ENCODE results near the gene DIS3L.
"Not testable (repeated sequence)": the region's sequence is repeated elsewhere in the genome, so short reads cannot be mapped to it uniquely, and the experiment has no call there.

Gene DIS3L

DNA sequence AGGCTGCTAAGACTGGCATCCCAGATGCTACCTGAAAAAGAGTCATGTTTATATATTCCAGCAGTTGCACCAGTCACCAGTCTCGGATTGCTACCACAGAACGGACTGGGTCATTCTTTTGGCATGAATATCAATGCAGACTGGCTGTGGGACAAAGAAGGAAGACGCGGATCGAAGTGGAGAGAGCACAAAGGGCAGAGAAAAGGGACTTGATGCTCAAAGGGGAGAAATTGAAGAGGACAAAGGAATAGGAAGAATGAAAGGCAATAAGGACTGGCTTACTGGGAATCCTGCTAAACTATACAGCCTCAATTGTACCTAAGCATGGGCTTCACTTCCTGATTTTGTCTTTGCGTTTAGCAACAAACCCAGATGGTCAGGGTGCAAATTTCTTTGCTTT is 15.3 kb upstream of the DIS3L start:
- DNase-seq, result no peak

DNA sequence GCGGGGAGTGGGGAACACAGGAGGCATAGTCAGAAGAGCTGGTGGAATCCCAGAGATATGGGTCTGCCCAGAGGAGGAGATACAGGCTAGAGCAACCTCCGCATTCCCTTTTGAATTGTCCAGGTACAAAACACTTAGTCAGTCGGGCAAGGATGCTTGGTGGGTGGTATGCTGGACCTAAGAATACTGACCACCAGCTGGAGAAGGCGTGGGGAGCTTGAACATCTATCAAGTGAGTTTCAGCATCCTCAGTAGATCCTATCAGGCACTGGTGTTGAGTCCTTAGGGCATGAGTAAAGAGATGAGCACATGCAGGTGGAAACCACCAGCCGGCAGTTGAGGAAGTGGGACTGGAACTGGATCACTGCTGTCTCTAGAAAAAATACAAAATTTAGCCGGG is 14.7 kb upstream of the DIS3L start:
- no peak for DNase-seq

DNA sequence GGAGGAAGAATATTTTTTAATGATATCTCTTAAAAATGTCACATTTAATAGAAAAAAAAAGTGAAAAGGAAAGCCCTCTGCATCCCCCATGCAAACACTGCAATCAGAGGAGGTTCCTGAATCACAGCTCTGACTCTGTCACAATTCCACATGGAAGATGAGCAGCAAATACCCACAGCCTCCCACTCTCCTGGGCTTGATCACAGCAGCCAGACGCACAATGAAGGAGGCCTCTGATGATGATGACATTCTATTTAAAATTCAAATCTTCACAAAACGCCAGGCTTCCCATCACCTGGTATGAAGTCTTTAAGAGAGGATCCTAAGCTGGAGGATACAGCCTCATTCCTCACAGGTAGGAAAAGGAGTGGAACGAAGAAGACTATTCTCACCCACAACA is 9.1 kb upstream of the DIS3L start:
- DNase-seq, result no peak

DNA sequence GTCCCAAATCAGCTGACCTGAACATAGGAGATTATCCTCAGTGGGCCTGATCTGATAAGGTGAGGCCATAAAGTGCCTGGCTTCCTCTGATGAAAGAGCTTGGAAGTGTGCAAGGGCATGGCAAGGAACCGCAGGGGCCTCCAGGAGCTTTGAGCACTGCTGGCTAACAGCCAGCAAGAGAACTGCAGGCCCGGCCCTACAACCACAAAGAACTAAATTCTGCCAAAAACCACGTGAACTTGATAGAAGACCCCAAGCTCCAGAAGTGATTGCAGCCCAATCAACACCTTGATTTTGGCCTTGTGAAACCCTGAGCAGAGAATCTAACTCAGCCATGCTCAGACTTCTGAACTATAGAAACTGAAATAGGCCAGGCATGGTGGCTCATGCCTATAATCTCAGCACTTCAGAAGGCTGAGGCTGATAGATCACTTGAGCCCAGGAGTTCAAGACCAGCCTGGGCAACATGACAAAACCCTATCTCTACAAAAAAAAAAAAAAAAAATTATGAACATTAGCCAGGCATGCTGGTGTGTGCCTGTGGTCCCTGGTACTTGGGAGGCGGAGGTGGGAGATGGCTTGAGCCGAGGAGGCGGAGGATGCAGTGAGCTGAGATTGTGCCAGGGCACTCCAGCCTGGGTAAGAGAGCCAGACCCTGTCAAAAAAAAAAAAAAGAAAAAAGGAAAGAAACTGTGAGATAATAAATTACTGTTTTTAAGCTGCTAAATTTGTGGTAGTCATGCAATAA is 7.7 kb upstream of the DIS3L start:
- no peak for DNase-seq

DNA sequence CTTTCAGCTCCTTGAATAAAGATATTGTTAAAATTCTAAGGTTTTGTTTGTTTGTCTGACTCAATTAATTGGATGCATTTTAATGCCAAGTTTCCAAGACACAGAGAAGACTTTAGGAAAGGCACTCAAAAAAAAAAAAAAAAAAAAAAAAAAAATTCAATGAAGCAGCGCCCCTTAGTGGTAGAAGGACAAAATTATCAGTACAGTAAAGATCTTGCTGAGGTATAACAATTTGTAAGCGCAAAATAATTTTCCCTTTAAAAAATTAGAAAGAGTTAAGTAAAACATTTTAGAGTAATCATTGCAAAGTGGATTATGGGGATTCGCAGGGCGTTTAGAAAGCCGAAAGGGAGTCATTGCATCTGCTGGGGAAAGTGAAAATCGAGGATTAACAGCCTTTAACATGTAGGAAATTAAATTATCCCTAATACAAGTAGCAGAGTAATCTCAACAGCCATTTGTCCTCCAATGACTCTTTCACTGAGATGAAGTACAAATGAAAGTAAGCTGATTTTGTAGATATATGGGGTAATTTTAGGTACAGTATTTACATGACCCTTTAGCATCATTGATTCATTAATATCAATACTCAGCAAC is 5.8 kb upstream of the DIS3L start:
- peak; percentile 37 for DNase-seq

DNA sequence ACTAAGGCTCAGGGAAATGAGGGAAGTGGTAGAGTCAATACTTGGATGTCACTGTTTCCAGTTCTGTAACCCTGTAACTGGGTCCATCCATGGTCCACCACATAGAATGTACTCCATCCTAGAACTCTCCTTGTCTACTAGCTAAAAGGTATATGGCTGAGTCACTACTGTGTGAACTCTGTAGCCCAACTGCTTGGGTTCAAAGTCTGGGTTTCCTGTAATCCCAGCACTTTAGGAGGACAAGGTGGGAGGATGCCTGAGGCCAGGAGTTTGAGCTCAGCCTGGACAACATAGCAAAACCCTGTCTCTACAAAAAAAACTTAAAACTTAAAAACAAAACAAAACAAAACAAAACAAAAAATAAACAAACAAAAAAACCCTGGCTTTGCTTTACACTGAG is 5.3 kb upstream of the DIS3L start:
- no peak for DNase-seq

DNA sequence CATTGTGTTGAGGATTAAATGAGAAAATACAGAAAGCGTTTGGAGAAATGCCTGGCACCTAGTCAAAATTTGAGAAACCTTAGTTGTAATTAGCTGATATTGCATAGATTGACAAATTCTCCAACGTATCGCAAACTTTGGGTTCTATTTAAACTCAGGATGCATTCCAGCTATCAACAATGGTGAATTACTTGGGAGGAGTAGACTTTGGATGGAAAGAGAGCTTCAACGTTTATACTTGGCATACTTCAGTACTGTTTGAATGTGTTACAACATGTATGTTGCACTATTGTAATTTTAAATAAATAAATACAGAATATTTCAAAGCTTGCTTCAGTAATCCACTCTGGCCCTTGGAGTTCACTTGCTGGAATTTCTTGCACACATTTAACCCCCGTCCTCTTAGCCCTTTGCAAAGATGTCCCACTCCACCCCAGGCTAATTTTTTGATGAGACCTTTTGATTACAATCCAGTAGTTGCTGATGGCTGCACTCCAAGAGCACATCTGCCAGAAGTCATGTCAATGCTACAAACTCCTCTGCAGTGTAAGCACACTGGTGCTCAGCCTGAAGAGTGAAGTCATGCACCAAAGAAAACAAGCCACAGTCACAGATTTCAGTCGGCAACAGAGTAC is 4.7 kb upstream of the DIS3L start:
- no peak for DNase-seq

DNA sequence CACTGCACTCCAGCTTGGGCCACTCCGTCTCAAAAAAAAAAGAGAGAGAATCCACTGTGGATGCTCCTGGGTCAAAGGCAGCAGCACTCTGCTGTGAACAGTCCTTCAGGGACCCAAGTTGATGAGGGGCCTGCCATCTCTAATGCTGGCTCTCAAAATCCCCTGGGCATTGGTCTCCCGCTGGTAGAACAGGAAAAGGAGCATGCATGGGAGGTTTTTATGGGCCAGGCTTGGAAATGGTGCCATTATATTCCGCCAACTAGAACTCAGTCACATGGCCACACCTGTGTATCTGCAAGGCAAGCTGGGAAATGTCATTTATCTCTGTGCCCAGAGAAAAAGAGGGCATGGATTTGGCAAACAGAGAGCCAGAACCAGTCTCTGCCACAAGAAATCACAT is 3.4 kb upstream of the DIS3L start:
- no peak for DNase-seq

DNA sequence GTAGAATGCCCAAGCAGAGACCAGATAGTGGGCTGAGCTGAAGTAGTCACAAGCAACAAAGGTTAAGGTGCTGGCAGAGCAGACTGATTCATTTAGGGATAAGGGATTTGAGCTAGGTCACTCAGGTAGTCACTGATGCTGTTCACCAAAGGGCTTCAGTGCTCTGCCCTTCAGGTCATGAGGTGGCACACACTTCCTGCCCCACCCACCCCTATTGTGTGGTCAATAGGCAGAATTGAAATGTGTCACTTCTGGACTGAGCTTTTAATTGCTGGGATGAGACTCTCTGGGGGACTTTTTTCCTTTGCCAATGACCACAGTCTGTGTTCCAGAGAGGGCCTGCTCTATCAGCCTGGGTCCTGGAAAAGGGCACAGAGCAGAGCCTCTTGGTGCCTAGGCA is 2.9 kb upstream of the DIS3L start:
- no peak for DNase-seq

DNA sequence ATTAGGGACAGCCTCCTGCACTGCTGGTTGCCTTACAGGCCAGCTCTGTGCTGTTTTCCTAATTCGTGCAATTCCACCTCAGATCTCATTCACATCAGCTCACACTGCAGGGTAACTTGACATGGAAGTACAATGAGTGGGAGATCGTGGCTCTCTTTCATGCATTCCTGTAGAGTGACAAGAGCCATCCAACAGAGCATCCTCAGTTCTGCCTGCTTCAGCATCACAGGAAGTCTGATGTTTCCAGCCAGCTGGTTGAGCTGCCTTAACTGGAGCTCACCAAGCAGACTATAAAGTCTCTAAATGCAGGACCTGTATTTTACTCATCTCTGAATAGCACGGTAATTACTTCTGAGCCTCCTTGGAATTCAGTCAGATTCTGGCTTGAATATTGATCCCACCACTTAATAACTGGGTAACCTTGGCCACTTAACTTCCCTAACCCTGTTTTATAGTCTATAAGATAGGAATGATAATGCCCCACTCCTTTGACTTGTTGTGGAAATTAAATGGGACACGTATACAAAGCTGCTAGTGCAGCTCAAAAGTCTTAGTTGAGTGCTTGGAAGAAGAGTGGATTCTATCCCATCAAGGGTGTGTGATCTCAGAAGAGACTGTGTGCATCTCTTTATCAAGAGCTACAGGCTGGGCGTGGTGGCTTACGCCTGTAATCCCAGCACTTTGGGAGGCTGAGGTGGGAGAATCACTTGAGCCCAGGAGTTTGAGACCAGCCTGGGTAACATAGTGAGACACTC is 1.4 kb upstream of the DIS3L start:
- DNase-seq, result peak; percentile 3

DNA sequence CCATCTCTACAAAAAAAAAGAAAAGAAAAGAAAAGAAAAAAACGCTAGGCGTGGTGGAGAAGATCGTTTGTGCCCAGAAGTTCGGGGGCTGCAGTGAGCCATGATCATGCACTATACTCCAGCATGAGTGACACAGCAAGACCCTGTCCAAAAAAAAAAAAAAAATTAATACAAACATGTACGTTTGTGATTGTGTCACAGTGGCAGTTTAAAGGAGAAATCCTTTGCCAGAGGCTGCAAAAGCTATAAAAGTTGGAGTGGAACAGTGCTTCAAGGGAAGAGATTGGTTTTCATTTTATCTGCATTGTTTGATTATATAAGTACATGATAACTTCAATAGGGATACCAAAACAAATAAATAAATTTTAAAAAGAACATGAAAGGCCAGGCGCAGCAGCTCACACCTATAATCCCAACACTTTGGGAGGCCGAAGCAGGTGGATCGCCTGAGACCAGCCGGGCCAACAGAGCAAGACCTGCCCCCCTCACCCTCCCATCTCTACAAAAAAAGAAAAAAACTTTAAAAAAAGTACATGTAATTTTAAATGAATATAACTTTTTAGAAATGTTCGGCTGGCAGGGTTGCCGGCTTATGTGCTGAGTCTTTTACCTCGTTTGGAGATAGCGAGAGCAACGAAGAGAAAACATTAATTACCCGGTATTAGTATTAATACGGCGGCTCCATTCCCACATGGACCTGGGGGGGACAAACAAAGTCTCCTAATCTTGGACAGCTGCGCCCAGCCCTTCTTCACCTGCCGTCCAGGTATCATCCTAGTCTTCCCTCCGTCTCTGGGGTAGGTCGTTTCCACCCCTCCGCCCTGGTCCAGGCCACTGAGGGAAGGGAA is 573 bp upstream of the DIS3L start:
- peak; percentile 2 for DNase-seq

DNA sequence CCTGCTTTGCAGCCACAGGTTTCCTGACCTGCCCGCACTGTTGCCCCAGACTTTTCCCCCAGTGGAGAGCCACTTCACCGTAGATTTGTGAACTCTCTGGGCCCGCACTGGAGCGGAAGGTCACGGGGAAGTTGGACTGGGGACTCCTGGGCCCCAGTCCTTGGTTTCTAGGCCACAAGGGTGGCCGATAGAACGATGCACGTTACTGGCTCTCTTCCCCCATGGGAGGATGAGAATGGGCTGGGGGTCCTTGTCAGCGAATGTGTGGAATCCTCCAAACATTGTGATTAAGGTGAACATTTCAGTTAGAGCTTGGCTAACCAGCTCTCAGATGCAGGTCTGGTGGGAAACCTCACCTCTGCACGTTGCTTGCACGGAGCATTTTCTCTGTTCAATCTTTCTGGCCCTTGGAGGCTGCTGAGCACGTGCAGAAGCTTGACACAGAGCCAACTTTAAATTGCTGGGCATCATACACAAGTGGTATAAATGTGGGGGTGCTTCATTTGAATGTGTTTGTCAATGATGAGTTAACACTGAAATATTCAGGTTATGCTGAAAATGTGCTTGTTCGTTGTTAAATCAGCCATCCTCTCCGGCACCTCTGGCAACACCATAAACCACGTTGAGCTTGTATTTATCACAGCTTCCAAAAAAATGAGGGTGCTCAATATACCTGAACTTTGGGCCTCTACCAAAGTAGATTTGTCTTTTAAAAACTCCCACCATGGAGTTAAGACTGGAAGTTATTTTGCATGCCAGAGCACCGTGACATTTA is 976 bp downstream of the DIS3L start:
- peak; percentile 23 for DNase-seq

DNA sequence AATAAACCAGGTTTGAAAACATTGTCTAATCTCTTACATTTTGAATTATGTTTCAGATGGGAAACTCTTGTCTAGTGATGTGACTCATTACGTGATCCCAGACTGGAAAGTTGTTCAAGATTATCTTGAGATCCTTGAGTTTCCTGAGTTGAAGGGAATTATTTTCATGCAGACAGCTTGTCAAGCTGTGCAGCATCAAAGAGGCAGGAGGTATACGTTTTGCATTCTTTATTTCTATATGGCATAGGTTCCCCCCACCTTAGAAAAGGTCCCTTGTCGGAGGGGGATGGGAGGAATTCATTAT is 1.5 kb downstream of the DIS3L start:
- DNase-seq, result no peak

DNA sequence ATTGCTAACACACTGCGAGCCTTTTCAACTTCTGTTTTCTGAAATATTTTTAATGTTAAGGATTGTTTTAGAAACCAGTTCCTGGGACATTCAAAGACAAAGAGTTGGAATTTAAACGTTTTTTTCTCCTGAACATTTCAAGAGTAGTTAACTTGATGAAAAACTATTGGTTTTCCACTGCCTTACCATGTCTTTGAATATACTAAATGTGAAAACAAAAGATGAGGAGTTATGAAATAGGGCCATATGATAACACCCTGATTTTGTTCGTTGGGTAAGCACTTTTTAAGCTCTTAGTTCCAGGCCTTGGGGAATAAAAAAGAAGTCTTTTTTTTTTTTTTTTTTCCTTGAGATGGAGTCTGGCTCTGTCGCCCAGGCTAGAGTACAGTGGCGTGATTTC is 2.8 kb downstream of the DIS3L start:
- DNase-seq, result no peak

DNA sequence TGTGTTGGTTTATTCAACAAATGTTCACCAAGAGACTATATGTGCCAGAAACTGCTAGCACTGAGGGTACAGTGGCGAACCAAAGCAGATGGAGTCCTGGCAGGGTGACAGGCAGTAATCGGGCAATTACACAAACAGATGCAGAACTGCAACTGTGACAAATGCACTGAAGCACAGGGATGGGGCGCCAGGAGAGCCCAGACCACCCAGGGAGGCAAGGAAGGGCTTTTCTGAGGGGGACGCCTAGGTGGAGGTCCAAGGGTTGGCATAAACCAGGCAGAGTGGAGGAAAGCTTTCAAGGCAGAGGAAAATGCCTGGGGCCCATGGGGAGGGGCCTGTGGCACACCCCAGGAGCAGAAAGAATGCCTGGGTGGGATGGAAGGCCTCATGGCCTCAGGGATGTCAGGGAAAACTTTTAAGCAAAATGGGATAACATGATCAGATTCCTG is 5.5 kb downstream of the DIS3L start:
- DNase-seq, result no peak

DNA sequence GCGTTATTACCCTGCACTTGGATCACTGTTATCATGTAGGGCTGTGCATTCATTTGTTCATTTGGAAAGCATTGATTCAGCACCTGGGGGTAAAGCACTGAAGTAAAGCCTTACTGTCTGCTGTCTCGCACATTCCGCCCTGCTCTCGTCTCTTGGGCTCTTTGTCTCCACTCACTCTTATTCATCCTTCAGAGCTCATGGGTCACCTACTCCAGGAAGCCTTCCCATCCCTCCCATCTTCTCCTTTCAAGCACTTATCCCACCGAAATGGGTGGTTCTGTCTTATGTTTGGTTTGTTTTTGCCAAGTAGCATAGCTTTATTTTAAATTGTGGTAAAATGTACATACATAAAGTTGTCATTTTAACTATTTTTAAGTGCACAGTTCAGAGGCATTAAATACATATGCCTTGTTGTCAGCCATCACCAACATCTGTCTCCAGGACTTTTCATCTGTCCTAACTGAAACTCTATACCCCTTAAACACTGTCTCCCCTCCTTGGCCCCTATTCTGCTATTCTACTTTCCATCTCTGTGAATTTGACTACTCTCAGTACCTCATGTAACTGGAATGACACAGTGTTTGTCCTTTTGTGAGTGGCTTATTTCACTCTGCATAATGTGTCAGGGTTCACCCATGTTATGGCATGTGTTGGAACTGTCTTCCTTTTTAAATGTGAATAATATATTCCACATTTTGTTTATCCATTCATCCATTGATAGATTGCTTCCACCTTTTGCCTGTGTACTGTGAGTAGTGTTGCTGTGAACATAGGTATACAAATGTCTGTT is 9.3 kb downstream of the DIS3L start:
- no peak for DNase-seq

DNA sequence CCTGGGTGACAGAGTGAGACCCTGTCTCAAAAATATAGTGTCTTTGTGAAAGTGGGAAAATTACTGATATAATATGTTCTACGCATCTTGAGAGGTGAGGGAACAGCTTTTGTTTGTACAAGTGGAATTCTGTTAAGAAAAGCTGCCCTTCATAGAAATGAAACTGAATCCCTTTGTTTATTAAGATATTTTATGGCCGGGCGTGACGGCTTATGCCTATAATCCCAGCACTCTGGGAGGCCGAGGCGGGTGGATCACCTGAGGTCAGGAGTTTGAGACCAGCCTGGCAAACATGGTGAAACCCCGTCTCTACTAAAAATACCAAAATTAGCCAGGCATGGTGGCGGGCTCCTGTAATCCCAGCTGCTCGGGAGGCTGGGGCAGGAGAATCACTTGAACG is 11.1 kb downstream of the DIS3L start:
- not testable (repeated sequence) for DNase-seq

DNA sequence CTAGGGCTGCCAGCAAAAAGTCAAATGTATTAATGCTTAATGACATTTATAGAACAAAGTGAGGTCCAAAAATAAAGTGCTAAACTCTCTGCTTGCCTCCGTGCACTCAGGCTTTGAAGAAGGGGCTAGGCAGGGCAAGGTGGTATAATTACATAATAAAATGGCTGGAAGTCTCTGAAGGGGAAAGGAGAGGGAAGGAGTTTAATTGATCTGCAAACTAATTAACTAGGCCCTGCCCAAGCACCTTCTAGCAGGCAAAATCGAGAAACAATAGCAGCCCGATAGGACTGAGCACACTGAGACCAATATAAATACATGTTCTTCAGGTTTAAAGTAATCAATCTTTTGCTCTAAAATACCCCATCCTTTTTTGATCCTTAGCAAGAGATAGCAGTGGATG is 13.0 kb downstream of the DIS3L start:
- no peak for DNase-seq

DNA sequence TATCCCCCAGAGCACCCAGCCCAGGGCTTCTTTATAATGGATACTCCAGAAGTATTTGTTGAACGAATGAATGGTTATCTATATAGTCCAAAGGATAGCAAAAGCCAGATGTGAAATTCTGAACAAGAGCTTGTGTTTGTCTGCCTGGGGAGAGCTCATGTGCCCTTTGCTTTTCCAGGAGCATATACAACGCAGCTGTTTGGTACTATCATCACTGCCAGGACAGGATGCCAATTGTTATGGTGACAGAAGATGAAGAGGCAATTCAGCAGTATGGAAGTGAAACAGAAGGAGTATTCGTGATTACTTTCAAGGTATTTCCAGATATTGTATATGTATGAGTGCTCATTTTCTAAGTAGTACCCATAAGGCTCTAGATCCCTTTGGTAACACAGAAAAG is 15.2 kb downstream of the DIS3L start:
- DNase-seq, result no peak

DNA sequence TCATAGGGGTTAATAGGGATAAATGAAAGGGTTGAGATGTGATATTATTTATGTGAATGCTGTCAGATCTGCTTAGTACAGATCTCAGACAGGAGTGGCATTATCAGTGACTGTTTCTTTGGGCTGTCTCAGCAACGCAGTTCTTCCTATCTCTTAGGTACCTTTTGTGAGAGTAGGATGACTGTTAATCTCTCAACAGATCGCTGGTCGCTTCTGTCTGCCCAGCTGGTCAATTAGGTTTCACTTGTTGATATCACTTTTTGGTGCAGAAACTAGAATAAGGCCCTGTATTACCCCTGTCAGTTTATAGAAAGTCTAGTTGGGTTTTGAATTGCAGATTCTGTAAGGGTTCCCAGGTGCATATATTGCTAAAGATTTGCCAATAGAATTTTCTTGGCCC is 16.5 kb downstream of the DIS3L start:
- DNase-seq, result no peak

DNA sequence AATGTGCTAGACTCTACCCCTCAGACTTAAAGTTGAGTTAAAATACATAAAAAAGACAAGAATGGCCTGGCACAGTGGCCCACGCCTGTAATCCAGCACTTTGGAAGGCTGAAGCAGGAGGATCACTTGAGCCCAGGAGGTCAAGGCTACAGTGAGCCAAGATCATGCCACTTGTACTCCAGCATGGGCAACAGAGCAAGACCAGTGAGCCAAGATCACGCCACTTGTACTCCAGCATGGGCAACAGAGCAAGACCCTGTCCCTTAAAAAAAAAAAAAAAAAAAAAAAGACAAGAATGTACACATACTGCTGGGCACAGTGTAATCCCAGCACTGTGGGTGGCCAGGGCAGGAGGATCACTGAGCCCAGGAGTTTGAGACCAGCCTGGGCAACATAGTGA is 17.4 kb downstream of the DIS3L start:
- no peak for DNase-seq
